NCI-H510A treated with DMSO at 0.1 percent for 48 hours (cell line): ENCODE measurements around the gene CASP10.
"Not testable (repeated sequence)": the region's sequence is repeated elsewhere in the genome, so short reads cannot be mapped to it uniquely, and the experiment has no call there.

Experiments
- DNase-seq: peaks from one replicate; lab custom pipeline; 2025; lab: John Stamatoyannopoulos, UW

CASP10 gene

GRCh38 chr2:201182650-201183364 is at the start of gene CASP10:
TSS of gene CASP10 (plus strand) at chr2:201183141. CDS start at chr2:201185778, 2,637 bp downstream.
- DNase-seq: no peak

- DNase-seq: no peak
These were observed 47.6 kb upstream of the CASP10 start for GRCh38 chr2:201135386-201135785.

GRCh38 chr2:201136889-201137321 is 46.0 kb upstream of the CASP10 start:
- no peak for DNase-seq

- no peak for DNase-seq
These were observed 45.2 kb upstream of the CASP10 start for GRCh38 chr2:201137505-201138400.

GRCh38 chr2:201138401-201138970 is 44.5 kb upstream of the CASP10 start:
- no peak for DNase-seq

- DNase-seq: not testable (repeated sequence)
These were observed 43.8 kb upstream of the CASP10 start for GRCh38 chr2:201138986-201139781.

GRCh38 chr2:201139836-201140604 is 42.9 kb upstream of the CASP10 start:
- DNase-seq: no peak

GRCh38 chr2:201144101-201145051 is 38.6 kb upstream of the CASP10 start:
- no peak for DNase-seq

- no peak for DNase-seq
These were observed 34.4 kb upstream of the CASP10 start for GRCh38 chr2:201148434-201148990.

GRCh38 chr2:201149064-201149820 is 33.7 kb upstream of the CASP10 start:
- no peak for DNase-seq

- not testable (repeated sequence) for DNase-seq
These were observed 33.1 kb upstream of the CASP10 start for GRCh38 chr2:201149821-201150165.

- no peak for DNase-seq
These were observed 32.4 kb upstream of the CASP10 start for GRCh38 chr2:201150454-201151020.

- DNase-seq: no peak
These were observed 31.6 kb upstream of the CASP10 start for GRCh38 chr2:201151127-201151981.

GRCh38 chr2:201152517-201152916 is 30.4 kb upstream of the CASP10 start:
- no peak for DNase-seq

- no peak for DNase-seq
These were observed 29.7 kb upstream of the CASP10 start for GRCh38 chr2:201152999-201153815.

- no peak for DNase-seq
These were observed 28.1 kb upstream of the CASP10 start for GRCh38 chr2:201154615-201155399.
